Bronchial epithelial cell (primary cell): Measurements from ENCODE around the gene PARVA. TPM values are rescaled to one million over a fixed set of nuclear protein-coding genes. Genes with fewer than 3 reads are reported as not detected.

Experiments
- DNase-seq: peaks from one replicate; pipeline ENCODE4 v3.0.0-alpha.2; 2010; ENCODE audit warnings: low read depth
- FAIRE-seq: peaks from 2 replicates; lab custom pipeline; 2011; peaks lifted over from hg19 to GRCh38; lab: Jason Lieb, UNC
- H3K27me3 ChIP-seq: 2 replicates; pipeline ENCODE4 v1.5.1; 2011; ENCODE audit warnings: low read length; ENCODE audit not compliant: control insufficient read depth, insufficient read depth
- H3K36me3 ChIP-seq: 2 replicates; pipeline ENCODE4 v1.5.1; 2011; ENCODE audit warnings: low read length; ENCODE audit not compliant: control insufficient read depth, insufficient read depth
- H3K4me3 ChIP-seq: 2 replicates; pipeline ENCODE4 v1.5.1; 2011; ENCODE audit warnings: mild to moderate bottlenecking, low read depth, low read length, control low read depth
- CTCF ChIP-seq: IDR thresholded peaks from 2 replicates; pipeline ENCODE4 v1.5.1; 2011; ENCODE audit warnings: mild to moderate bottlenecking, moderate library complexity, low read length, control low read depth, inconsistent platforms; ENCODE audit not compliant: insufficient read depth, severe bottlenecking
- total RNA-seq: library from RNA; depleted of rRNA; stranded (reverse); fragments of >200 nt; gene quantifications from 2 replicates; pipeline ENCODE4 v1.2.1, GENCODE V29; 2014

PARVA gene
- total RNA-seq, 1 donor from 2014 or later, result 7.6 TPM

GRCh38 chr11:12577725-12578644 is 200.6 kb downstream of the PARVA start:
- no peaks in the 10 kb centered on the region for H3K36me3 ChIP-seq
- no peaks in the 10 kb centered on the region for H3K27me3 ChIP-seq
- no peak for FAIRE-seq
- no peak overlapping the region for H3K4me3 ChIP-seq
- peak; percentile 4 for TF ChIP-seq CTCF
- DNase-seq, result no peak

GRCh38 chr11:12581416-12581815 is 204.0 kb downstream of the PARVA start:
- TF ChIP-seq CTCF, result no peak
- no peaks in the 10 kb centered on the region for H3K36me3 ChIP-seq
- no peaks in the 10 kb centered on the region for H3K27me3 ChIP-seq
- no peak for FAIRE-seq
- DNase-seq, result no peak
- no peak overlapping the region for H3K4me3 ChIP-seq

GRCh38 chr11:12581923-12582322 is 204.6 kb downstream of the PARVA start:
- FAIRE-seq (peak; percentile 96), DNase-seq (peak; percentile 83)
- TF ChIP-seq CTCF, result no peak
- H3K36me3 ChIP-seq, result no peaks in the 10 kb centered on the region
- no peak overlapping the region for H3K4me3 ChIP-seq
- H3K27me3 ChIP-seq, result no peaks in the 10 kb centered on the region
